ENCODE results near the gene CLDN15. TPM values are rescaled to one million over a fixed set of nuclear protein-coding genes. Genes with fewer than 3 reads are reported as not detected.
A peak's percentile ranks its signal among the peaks of the same experiment; 100 is the strongest.

CLDN15 gene
- total and polyA plus RNA-seq, 11 donors: 1.4 to 37.6 (median 2.2) TPM

GRCh38 chr7:101233907-101234547, 3.6 kb downstream of the CLDN15 start:
- TF ChIP-seq CTCF (IDR thresholded peaks at IDR 0.05) (no peak), POLR2A (IDR thresholded peaks at IDR 0.05) (no peak)
- H3K4me1 ChIP-seq: peaks cover 0 to 43% (median 35%) of the 10 kb centered on the region in 12 donors
- H3K27ac ChIP-seq: no peak overlapping the region
- peaks cover 0 to 17% (median 3%) of the 10 kb centered on the region in 9 donors for H3K36me3 ChIP-seq
- no peak overlapping the region for H3K4me3 ChIP-seq
- intact Hi-C loops (cut with DNase I): loop anchor here in 1 of 10 donors (10.0 kb wide), 1 partner anchor 51 kb away; no protein-coding TSS in a partner anchor
- 87 to 90% (median 90%) methylated on average over 18 to 21 of the region's 21 CpGs for WGBS, 4 donors
- ATAC-seq (no peak), DNase-seq (peak in 1 of 5 donors; percentile 15)
- H3K27me3 ChIP-seq: no peaks in the 10 kb centered on the region
- no peaks in the 10 kb centered on the region for H3K9me3 ChIP-seq

GRCh38 chr7:101232141-101232850, 5.3 kb downstream of the CLDN15 start:
- 13 to 50% (median 21%) methylated on average over 5 to 52 of the region's 52 CpGs for WGBS, 4 donors
- intact Hi-C loops (cut with DNase I): loop anchor here in 1 of 10 donors (10.0 kb wide), 1 partner anchor 53 kb away; no protein-coding TSS in a partner anchor
- DNase-seq: peak in 1 of 5 donors; percentile 29
- Histone ChIP-seq H3K36me3 (peaks cover 0 to 21% (median 15%) of the 10 kb centered on the region in 9 donors), H3K4me1 (peaks cover 0 to 26% (median 17%) of the 10 kb centered on the region in 12 donors), H3K27ac (peak overlapping the region in 3 of 12 donors; percentile 5 to 29 (median 9)), H3K9me3 (no peaks in the 10 kb centered on the region), H3K27me3 (no peaks in the 10 kb centered on the region), H3K4me3 (peak overlapping the region in 9 of 12 donors; percentile 19 to 40 (median 26))
- peak in 3 of 4 donors; percentile 19 to 38 (median 34) for ATAC-seq
- TF ChIP-seq CTCF (IDR thresholded peaks at IDR 0.05) (no peak), POLR2A (IDR thresholded peaks at IDR 0.05) (no peak)

GRCh38 chr7:101231644-101232043, 6.0 kb downstream of the CLDN15 start:
- Histone ChIP-seq H3K4me1 (peaks cover 0 to 21% (median 13%) of the 10 kb centered on the region in 12 donors), H3K9me3 (no peaks in the 10 kb centered on the region), H3K36me3 (peaks cover 0 to 26% (median 22%) of the 10 kb centered on the region in 9 donors), H3K4me3 (peak overlapping the region in 2 of 12 donors; percentile 26 to 32), H3K27me3 (no peaks in the 10 kb centered on the region), H3K27ac (peak overlapping the region in 2 of 12 donors; percentile 5 to 29)
- ATAC-seq (no peak), DNase-seq (peak in 1 of 5 donors; percentile 19)
- TF ChIP-seq POLR2A (IDR thresholded peaks at IDR 0.05): no peak
- TF ChIP-seq CTCF (IDR thresholded peaks at IDR 0.05): no peak
- 56 to 70% (median 60%) methylated on average over 6 to 7 of the region's 7 CpGs for WGBS, 4 donors
- intact Hi-C loops (cut with DNase I): loop anchor here in 1 of 10 donors (10.0 kb wide), 1 partner anchor 53 kb away; no protein-coding TSS in a partner anchor

- WGBS, 4 donors: 92 to 94% (median 93%) methylated on average over 9 of the region's 9 CpGs
- no peak for ATAC-seq
- Histone ChIP-seq H3K27me3 (no peaks in the 10 kb centered on the region), H3K9me3 (no peaks in the 10 kb centered on the region), H3K27ac (no peak overlapping the region), H3K4me1 (peaks cover 0 to 12% (median 3%) of the 10 kb centered on the region in 12 donors), H3K4me3 (no peak overlapping the region), H3K36me3 (peaks cover 0 to 69% (median 56%) of the 10 kb centered on the region in 9 donors)
- intact Hi-C loops (cut with DNase I): no loop called here
- no peak for DNase-seq
- TF ChIP-seq POLR2A (IDR thresholded peaks at IDR 0.05) (no peak), CTCF (IDR thresholded peaks at IDR 0.05) (no peak)
Observed at GRCh38 chr7:101226721-101227120, 10.9 kb downstream of the CLDN15 start.
